Fibroblast of lung (primary cell): ENCODE measurements around the gene VSTM1.

Experiments
- CTCF ChIP-seq, 2 donors: IDR thresholded peaks in 1 of 2; conservative IDR thresholded peaks in 1 of 2; 1 replicate in 1 of 2; 2 replicates in 1 of 2; pipeline ENCODE4 v1.5.1; 2011 to 2012; ENCODE audit warnings: low read length in 2 of 2, control low read depth in 1 of 2, inconsistent platforms in 1 of 2, low read depth in 1 of 2, mild to moderate bottlenecking in 1 of 2
- EZH2 ChIP-seq: IDR thresholded peaks from 2 replicates; pipeline ENCODE4 v1.5.1; 2012; ENCODE audit warnings: low read length, control low read depth, mild to moderate bottlenecking; ENCODE audit errors: missing control alignments

GRCh38 chr19:54063350-54064116 is at the start of gene VSTM1:
- TF ChIP-seq CTCF (conservative IDR thresholded peaks at IDR 0.05 in 1 of 2, IDR thresholded peaks at IDR 0.05 in 1 of 2; ENCODE audit: low read depth in 1 of 2, low read length in 2 of 2), result no peak
- no peak for TF ChIP-seq EZH2
